ENCODE measurements around the gene PTPN23. TPM values are rescaled to one million over a fixed set of nuclear protein-coding genes. Genes with fewer than 3 reads are reported as not detected.

Gene PTPN23
- total and polyA plus RNA-seq, 2 of the 8 experiments (the other 6 are each of a cell fraction or from before 2014, with no cell fraction given), result 2.9 to 46.7 TPM

DNA sequence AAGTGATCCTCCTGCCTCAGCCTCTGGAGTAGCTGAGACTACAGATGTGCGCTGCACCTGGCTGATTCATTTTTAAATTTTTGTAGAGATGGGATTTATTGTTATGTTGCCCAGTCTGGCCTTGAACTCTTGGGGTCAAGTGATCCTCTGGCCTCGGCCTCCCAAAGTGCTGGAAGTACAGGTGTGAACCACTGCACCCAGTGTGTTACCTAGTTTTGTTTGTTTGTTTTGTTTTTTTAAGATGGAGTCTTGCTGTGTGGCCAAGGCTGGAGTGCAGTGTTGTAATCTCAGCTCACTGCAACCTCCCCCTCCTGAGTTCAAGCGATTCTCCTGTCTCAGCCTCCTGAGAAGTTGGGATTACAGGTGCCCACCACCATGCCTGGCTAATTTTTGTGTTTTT, 12.1 kb downstream of the PTPN23 start:
- Histone ChIP-seq H3K4ac (replicated peaks; ENCODE audit: insufficient read length, low read depth, low read length) (no peak overlapping the region), H4K91ac (replicated peaks; ENCODE audit: insufficient read length, low read length) (no peak overlapping the region), H2BK12ac (ENCODE audit: low read depth, low read length) (no peak overlapping the region), H2BK15ac (ENCODE audit: low read length) (no peak overlapping the region), H3K27ac (ENCODE audit: low read depth, low read length) (no peak overlapping the region), H3K23me2 (ENCODE audit: low read depth, low read length) (no peaks in the 10 kb centered on the region), H3K4me2 (ENCODE audit: insufficient read depth in 1 of 2, low read depth in 2 of 2, low read length in 2 of 2) (no peak overlapping the region), H2AK5ac (ENCODE audit: low read depth, low read length) (no peak overlapping the region), H2BK120ac (replicated peaks; ENCODE audit: low read depth, low read length) (no peak overlapping the region), H3K4me3 (ENCODE audit: extremely low read depth in 1 of 4, insufficient read depth in 2 of 4, low read depth in 3 of 4, low read length in 4 of 4) (no peak overlapping the region), H2AFZ (ENCODE audit: low read length) (no peak overlapping the region), H3K79me1 (ENCODE audit: low read depth, low read length) (peaks cover 18% of the 10 kb centered on the region; the same call in 1 of the 2 replicates), H3K56ac (replicated peaks; ENCODE audit: insufficient read length, low read depth, low read length) (no peak overlapping the region), H2BK5ac (ENCODE audit: low read depth, low read length) (no peak overlapping the region), H3K23ac (ENCODE audit: insufficient read length) (no peak overlapping the region), H3K9ac (replicated peaks in 1 of 4; ENCODE audit: extremely low read depth in 1 of 4, low read depth in 3 of 4, low read length in 3 of 4) (no peak overlapping the region), H3K79me2 (ENCODE audit: control insufficient read depth in 1 of 2, insufficient read depth in 2 of 2, low read length in 2 of 2) (peaks cover 0 to 53% of the 10 kb centered on the region in 2 experiments), H3K18ac (ENCODE audit: extremely low read depth, low read length) (no peak overlapping the region), H4K5ac (ENCODE audit: insufficient read length, low read depth, low read length) (no peak overlapping the region), H3K4me1 (replicated peaks in 1 of 4; ENCODE audit: control insufficient read depth in 3 of 4, insufficient read depth in 4 of 4, low read length in 3 of 4) (no peaks in the 10 kb centered on the region), H4K8ac (ENCODE audit: extremely low read depth, insufficient read depth, low read length) (no peak overlapping the region), H3K9me3 (ENCODE audit: insufficient read depth in 2 of 2, low read depth in 1 of 2, low read length in 1 of 2) (no peaks in the 10 kb centered on the region), H4K20me1 (replicated peaks in 1 of 2; ENCODE audit: control insufficient read depth in 1 of 2, insufficient read depth in 2 of 2, low read length in 2 of 2) (peaks cover 0 to 9% of the 10 kb centered on the region in 2 experiments), H3K36me3 (ENCODE audit: control insufficient read depth in 2 of 4, insufficient read depth in 4 of 4, low read length in 3 of 4) (peaks cover 0 to 2% (median 0%) of the 10 kb centered on the region in 4 experiments; a peak in 1 of 8 replicates), H3K27me3 (replicated peaks in 1 of 4; ENCODE audit: control insufficient read depth in 3 of 4, extremely low read depth in 1 of 4, insufficient read depth in 3 of 4, low read length in 3 of 4) (no peaks in the 10 kb centered on the region), H3K14ac (ENCODE audit: insufficient read length) (no peak overlapping the region), H2BK20ac (ENCODE audit: low read length) (no peak overlapping the region)
- ChIA-PET POLR2A (ENCODE audit: partially characterized antibody) (no interaction called here), CTCF (ENCODE audit: partially characterized antibody) (interaction anchor here (1.1 to 3.4 kb wide), 3 partner anchors 9 to 28 kb away, joined by 3 to 12 read pairs (median 3); no protein-coding TSS in a partner anchor)
- no peak for DNase-seq (ENCODE audit: low read depth in 1 of 2, low spot score in 2 of 2)
- no peak for FAIRE-seq
- 90% methylated on average over 3 of the region's 3 CpGs; no CpG with 5 or more reads in 1 of the 2 experiments for WGBS, 2 experiments (ENCODE audit: extremely low coverage in 1 of 2, insufficient coverage in 1 of 2, insufficient read length in 1 of 2, insufficient replicate concordance in 2 of 2, low coverage in 1 of 2, low lambda C conversion rate in 2 of 2, missing lambda C conversion rate in 1 of 2)
